ENCODE results near the gene TMEM74B.

DNA sequence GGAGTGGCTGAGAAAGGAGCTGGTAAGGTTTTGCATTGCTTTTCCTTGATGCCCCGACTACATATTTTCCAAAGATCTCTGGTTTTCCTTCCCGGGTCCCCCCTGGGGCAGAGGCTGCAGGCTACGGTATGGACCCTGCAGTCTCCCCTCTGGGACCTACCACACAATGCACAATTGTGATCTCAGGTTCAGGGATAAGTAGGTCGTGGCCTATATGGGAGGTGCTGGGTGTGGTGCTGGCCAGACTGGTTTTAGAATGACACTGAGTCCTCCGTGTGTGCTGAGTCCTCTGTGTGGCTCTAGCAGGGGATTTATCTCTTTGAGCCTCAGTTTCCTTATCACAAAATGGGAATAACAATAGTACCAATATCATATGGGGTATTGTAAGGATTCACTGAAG is 18.8 kb upstream of the TMEM74B start:
- TF ChIP-seq POLR2A (IDR thresholded peaks at IDR 0.05; ENCODE audit: low read length) (no peak), GATA1 (IDR thresholded peaks at IDR 0.05; ENCODE audit: low read depth, low read length) (no peak)

Data from erythroblast (primary cell).